Measurements from ENCODE around the gene ATP2B2. TPM values are rescaled to one million over a fixed set of nuclear protein-coding genes. Genes with fewer than 3 reads are reported as not detected.
A peak's percentile ranks its signal among the peaks of the same experiment; 100 is the strongest.

Gene ATP2B2
- total and polyA plus RNA-seq, 2 donors from 2014 or later: 0.19 to 0.22 TPM

DNA sequence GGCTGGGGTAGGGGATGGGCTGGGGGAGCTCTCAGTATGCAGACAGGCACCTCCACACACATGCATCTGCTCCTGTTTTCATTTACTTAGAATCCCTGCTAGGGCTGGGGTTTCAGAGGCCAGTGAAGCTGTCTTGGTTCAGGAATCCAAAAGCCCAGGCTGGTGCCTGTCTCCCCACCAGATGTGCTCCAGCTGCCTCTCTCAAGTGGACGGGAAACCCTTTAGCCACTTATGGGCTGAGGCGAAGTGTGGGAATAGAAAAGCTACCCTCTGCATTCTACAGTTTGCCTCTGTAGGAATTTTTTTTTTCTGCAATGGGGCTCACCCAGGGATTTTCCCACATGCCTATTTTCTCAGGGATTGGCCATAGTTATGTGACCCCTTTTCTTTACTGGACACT, 72.5 kb downstream of the ATP2B2 start:
- H3K9ac ChIP-seq (ENCODE audit: low read length in 3 of 3): no peak overlapping the region
- H3K27me3 ChIP-seq (ENCODE audit: control insufficient read depth, insufficient read depth, low read length): no peaks in the 10 kb centered on the region
- intact Hi-C loops (cut with DNase I): no loop called here

DNA sequence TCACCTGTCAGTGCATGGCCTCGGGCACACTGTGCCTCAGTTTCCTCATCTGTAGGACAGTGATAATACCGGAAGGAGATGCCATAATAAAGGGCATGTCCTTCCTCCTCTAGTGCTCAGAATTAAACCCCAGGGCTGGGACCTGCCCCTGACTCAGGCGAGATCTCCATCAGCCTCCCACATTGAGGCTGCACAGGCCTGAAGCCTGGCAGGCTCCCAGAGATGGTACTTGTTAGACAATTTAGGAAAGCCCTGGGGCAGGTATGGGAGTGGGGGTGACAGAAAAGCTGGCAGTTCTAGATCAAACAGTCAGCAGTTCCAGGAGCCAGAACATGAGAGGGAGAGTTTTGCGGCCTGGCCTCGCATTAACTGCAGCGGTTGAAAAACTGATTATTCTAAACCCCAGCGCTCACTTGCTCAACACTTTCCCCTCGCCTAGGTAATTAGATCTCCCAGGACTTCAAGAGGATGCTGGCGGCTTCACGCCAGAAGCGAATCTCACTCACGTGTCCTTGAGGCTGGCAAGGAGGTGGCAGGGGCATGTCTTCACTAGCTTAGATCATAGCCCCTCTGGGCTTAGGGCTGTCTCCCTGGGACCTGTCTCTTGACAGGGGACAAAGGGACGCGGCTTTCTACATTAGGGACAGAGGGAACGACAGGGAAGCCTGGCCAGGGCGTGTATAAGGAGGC, 73.1 kb downstream of the ATP2B2 start:
- no peaks in the 10 kb centered on the region for H3K4me1 ChIP-seq (ENCODE audit: control insufficient read depth in 2 of 3, insufficient read depth in 2 of 3, low read depth in 1 of 3, low read length in 3 of 3)
- no peaks in the 10 kb centered on the region for H3K36me3 ChIP-seq (ENCODE audit: control insufficient read depth in 2 of 3, insufficient read depth in 3 of 3, low read length in 3 of 3)
- no peaks in the 10 kb centered on the region for H3K9me3 ChIP-seq (ENCODE audit: control insufficient read depth in 2 of 3, insufficient read depth in 1 of 3, low read length in 3 of 3)
- FAIRE-seq: no peak
- H3K9ac ChIP-seq (ENCODE audit: low read length in 3 of 3): no peak overlapping the region
- no peaks in the 10 kb centered on the region for H3K27me3 ChIP-seq (ENCODE audit: control insufficient read depth, insufficient read depth, low read length)
- TF ChIP-seq, protein P1, sequence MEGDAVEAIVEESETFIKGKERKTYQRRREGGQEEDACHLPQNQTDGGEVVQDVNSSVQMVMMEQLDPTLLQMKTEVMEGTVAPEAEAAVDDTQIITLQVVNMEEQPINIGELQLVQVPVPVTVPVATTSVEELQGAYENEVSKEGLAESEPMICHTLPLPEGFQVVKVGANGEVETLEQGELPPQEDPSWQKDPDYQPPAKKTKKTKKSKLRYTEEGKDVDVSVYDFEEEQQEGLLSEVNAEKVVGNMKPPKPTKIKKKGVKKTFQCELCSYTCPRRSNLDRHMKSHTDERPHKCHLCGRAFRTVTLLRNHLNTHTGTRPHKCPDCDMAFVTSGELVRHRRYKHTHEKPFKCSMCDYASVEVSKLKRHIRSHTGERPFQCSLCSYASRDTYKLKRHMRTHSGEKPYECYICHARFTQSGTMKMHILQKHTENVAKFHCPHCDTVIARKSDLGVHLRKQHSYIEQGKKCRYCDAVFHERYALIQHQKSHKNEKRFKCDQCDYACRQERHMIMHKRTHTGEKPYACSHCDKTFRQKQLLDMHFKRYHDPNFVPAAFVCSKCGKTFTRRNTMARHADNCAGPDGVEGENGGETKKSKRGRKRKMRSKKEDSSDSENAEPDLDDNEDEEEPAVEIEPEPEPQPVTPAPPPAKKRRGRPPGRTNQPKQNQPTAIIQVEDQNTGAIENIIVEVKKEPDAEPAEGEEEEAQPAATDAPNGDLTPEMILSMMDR (IDR thresholded peaks at IDR 0.05; ENCODE audit: borderline replicate concordance, extremely low read depth, insufficient read depth): no peak
- intact Hi-C loops (cut with DNase I): no loop called here
- no peak overlapping the region for H3K27ac ChIP-seq (ENCODE audit: low read depth in 2 of 2, low read length in 2 of 2)
- DNase-seq: peak in 3 of 5 donors; percentile 27 to 46 (median 40)
- H3K4me3 ChIP-seq (ENCODE audit: low read length in 3 of 3): no peak overlapping the region

More for the DNA sequence above, 72.5 kb downstream of the ATP2B2 start:
- no peak for FAIRE-seq
- H3K4me1 ChIP-seq (ENCODE audit: control insufficient read depth in 2 of 3, insufficient read depth in 2 of 3, low read depth in 1 of 3, low read length in 3 of 3): no peaks in the 10 kb centered on the region
- TF ChIP-seq, protein P1 (IDR thresholded peaks at IDR 0.05; ENCODE audit: borderline replicate concordance, extremely low read depth, insufficient read depth): no peak
- no peak overlapping the region for H3K27ac ChIP-seq (ENCODE audit: low read depth in 2 of 2, low read length in 2 of 2)
- no peaks in the 10 kb centered on the region for H3K9me3 ChIP-seq (ENCODE audit: control insufficient read depth in 2 of 3, insufficient read depth in 1 of 3, low read length in 3 of 3)
- no peak overlapping the region for H3K4me3 ChIP-seq (ENCODE audit: low read length in 3 of 3)
- H3K36me3 ChIP-seq (ENCODE audit: control insufficient read depth in 2 of 3, insufficient read depth in 3 of 3, low read length in 3 of 3): no peaks in the 10 kb centered on the region
- peak in 3 of 5 donors; percentile 21 to 66 (median 24) for DNase-seq

DNA sequence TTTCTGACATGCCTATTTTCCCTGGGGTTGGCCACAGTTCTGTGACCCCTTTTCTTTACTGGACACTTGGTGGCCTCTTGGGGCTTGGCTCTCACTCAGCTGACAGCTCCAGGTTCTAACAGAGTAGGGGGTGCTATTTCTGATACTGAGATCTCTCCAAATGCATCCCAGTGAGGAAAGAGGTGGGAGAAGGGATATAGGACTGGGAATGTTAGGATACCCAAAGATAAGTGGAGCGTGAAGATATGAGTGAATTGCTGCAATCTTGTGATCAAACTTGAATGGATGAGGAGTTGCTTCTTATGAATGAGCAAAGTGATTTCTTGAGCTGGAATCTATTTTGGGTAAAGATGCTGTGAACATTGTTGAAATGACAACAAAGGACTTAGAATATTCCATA, 74.6 kb downstream of the ATP2B2 start:
- no peaks in the 10 kb centered on the region for H3K9me3 ChIP-seq (ENCODE audit: control insufficient read depth in 2 of 3, insufficient read depth in 1 of 3, low read length in 3 of 3)
- intact Hi-C loops (cut with DNase I): no loop called here
- no peak for FAIRE-seq
- H3K9ac ChIP-seq (ENCODE audit: low read length in 3 of 3): no peak overlapping the region
- H3K4me3 ChIP-seq (ENCODE audit: low read length in 3 of 3): no peak overlapping the region
- H3K4me1 ChIP-seq (ENCODE audit: control insufficient read depth in 2 of 3, insufficient read depth in 2 of 3, low read depth in 1 of 3, low read length in 3 of 3): no peaks in the 10 kb centered on the region
- H3K36me3 ChIP-seq (ENCODE audit: control insufficient read depth in 2 of 3, insufficient read depth in 3 of 3, low read length in 3 of 3): no peaks in the 10 kb centered on the region
- DNase-seq: peak in 1 of 5 donors; percentile 13
- TF ChIP-seq, protein P1 (IDR thresholded peaks at IDR 0.05; ENCODE audit: borderline replicate concordance, extremely low read depth, insufficient read depth): no peak
- no peaks in the 10 kb centered on the region for H3K27me3 ChIP-seq (ENCODE audit: control insufficient read depth, insufficient read depth, low read length)
- no peak overlapping the region for H3K27ac ChIP-seq (ENCODE audit: low read depth in 2 of 2, low read length in 2 of 2)

Measured in kidney (tissue), 14 donors.